GM19468 (cell line): Measurements from ENCODE around the gene SCFD2.

Experiments
- ATAC-seq: cut with Tn5 transposase; IDR thresholded peaks from one replicate; pipeline ENCODE4 v1.9.1; 2021; ENCODE audit warnings: mild to moderate bottlenecking, moderate library complexity, moderate number of reproducible peaks; ENCODE audit not compliant: unreplicated experiment; ENCODE audit errors: extremely low read depth

Gene SCFD2

DNA sequence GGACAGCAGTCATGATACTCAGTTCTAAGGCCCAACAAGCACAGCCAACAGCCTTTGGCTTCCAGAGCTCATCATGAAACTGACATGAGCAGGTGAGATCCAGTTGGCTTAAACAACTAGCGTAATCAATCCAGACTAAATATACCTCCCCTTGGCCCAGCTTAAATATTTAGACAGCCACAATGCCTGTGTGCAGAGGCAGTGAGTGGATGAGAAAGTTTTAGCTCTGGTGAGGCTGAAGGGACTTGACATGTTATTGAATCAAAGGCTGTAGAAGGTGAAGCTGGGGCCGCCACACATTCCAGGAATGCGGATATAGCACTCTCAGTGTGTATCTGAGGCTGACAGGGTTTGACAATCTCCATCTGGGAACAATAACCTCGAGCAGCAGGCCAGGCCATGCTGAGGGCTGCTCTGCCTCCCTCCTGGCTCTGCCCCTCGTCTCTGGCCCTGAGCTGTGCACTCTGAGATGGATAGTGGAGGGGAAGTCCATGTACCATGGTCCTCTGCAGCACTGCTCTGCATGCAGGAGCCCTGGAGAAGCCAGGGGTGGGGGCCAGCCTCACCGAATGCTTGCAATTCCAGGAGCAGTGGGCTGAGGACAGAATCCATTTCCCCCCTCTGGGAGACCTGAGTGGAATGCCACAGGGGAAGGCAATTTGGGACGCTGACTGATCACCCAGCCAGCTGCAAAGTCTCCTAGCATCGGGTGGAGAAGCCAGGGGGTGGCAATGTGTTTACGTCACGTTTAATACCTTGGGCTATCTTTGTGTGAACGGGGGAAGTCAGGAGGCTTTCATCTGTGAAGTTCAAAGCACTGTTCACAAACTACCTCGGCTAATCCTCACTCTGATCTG, 541.0 kb downstream of the SCFD2 start:
- no peak for ATAC-seq

DNA sequence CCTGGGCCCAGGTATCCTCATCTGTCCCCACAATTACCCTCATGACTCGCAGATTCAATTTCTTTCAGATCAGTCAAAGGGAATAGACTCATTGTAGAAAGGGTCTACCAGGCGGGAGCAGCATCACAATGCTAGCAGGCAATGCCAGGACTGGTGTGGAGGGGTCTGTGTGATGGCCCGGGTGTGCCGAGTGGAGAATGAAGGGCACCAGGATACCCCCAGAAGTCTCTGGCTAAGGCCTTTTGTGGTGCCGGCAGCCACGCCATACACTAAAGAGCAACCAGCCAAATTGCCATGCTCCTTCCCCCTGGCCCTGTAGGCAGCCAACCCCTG, 541.6 kb downstream of the SCFD2 start:
- no peak for ATAC-seq

DNA sequence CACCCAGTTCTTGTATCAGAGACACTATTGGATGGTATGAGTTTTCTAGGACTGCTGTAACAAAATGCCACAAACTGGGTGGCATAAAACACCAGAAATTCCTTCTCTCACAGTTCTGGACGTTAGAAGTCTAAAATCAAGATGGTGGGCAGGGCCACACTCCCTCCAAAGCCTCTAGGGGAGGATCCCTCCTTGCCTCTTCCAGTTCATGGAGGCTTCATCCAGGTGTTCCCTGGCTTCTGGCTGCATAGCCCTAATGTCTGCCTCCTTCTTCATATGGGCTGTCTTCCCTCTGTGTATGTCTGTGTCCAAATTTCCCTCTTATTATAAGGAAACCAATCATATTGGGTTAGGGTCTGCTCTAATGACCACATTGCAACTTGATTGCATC, 542.2 kb downstream of the SCFD2 start:
- ATAC-seq = no peak
